Activated CD4-positive, alpha-beta T cell treated with anti-CD3 and anti-CD28 coated beads for 1 hour (primary cell): Measurements from ENCODE around the gene RBBP5.

Experiments used
- DNase-seq: peaks from one replicate; pipeline ENCODE4 v3.0.0-alpha.2; 2020

Gene RBBP5

DNA sequence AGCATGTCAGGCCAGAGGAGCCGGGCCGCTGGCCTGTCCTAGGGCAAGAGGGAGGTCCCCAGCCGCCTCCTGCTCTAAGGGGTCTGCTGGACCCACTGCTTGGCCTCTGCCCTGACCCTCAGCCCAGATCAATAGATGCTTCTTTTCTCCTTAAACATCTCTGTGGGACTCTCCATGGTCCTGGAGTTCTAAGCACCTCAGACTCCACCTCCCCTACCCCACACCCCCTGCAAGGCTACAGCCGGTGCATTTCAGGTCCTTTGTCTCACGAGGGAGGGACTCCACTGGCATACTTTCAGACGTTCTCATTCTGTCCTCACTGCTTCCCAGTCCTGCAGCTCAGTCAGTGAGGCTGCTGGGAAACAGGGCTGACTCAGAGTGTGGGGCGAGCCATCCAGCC, 67.8 kb downstream of the RBBP5 start:
- no peak for DNase-seq

GRCh38 chr1:205053296-205053695, 68.5 kb downstream of the RBBP5 start:
- DNase-seq: no peak

GRCh38 chr1:205052690-205053089, 69.1 kb downstream of the RBBP5 start:
- no peak for DNase-seq

GRCh38 chr1:205049479-205049878, 72.3 kb downstream of the RBBP5 start:
- DNase-seq: no peak

- no peak for DNase-seq
Measured at GRCh38 chr1:205048382-205048781, 73.4 kb downstream of the RBBP5 start.

- no peak for DNase-seq
Measured at GRCh38 chr1:205047764-205048231, 74.0 kb downstream of the RBBP5 start.

GRCh38 chr1:205046870-205047269, 74.9 kb downstream of the RBBP5 start:
- no peak for DNase-seq

DNA sequence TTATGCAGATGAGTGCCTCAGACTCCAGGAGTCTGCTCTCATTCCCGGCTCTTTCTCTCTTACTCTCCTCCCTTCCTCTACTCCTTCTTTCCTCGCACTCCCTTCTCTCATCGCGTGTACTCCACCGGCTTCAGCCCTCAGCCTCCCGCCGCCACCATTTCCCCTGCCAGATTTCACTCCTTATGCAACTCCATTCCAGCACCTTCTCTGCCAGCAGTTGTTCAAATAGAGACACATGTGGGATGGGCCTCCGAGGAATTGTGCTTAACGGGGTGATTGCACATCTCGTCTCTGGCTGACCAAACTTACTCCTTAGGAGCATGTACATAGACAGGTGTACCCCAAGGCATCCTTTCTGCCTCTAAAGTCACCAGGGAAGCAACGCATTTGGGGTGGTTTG, 76.6 kb downstream of the RBBP5 start:
- DNase-seq: no peak

GRCh38 chr1:205044741-205045140, 77.0 kb downstream of the RBBP5 start:
- no peak for DNase-seq

- no peak for DNase-seq
Measured at GRCh38 chr1:205043866-205044265, 77.9 kb downstream of the RBBP5 start.

GRCh38 chr1:205042911-205043806, 78.6 kb downstream of the RBBP5 start, which contains the start of gene CNTN2:
Gene CNTN2 (plus strand): TSS chr1:205043212. CDS start chr1:205053186, 9,974 bp downstream.
- DNase-seq: no peak

- no peak for DNase-seq
Measured at GRCh38 chr1:205041998-205042910, 79.5 kb downstream of the RBBP5 start.

GRCh38 chr1:205041001-205041715, 80.6 kb downstream of the RBBP5 start:
- no peak for DNase-seq

DNA sequence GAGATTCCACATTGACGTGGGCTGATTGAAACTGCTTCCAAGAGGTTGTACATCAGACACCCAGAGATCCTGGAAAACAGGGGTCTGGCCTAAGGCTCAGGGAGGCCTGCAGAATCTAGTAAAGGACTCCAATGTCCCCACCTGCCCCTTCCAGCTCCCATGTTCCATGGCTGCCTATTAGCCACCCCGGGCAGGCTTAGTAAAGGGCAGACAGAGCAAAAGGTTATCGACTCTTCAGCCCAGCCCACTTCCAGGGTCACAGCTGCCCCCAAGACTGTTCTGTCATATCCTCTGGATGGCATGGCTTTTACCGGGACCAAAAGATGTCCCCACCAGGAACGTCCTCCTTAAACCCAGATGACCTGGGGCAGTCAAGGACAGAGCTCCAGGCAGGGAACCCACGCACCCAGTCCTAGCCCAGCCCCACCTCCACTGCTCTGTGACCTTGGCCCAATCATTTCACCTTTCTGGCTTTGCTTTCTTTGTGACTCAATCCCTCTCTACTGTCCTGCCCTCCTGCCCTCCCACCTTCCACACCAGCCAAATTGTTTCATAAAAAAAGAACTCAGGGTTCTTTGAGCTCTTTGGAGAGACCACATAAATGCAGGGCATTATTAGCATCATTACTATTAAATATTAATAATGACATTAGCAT, 83.5 kb downstream of the RBBP5 start:
- no peak for DNase-seq

DNA sequence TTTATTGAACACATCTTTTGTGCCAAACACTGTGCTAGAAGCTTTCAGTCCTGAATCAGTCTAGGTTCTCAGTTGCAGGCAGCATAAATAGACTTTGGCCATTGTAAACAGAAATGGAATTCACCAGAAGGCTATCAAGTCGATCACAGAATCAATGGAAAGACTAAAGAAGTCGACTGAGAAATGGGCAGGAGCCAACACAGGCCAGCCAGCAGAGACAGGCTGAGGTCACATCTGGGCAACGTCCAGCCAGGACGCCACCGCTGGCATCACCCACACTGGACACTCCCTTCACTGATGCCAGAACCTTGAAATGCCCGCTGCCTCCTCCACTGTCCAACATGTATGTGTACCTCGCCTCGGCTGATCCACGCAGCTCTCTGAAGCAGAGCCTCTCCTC, 84.2 kb downstream of the RBBP5 start:
- no peak for DNase-seq
